H9 (cell line): ENCODE data around the gene SH3RF3. TPM values are rescaled to one million over a fixed set of nuclear protein-coding genes. Genes with fewer than 3 reads are reported as not detected.

ENCODE experiments used
- DNase-seq: peaks from one replicate; pipeline ENCODE4 v3.0.0-alpha.2; 2017
- H2AFZ ChIP-seq: one replicate; pipeline ENCODE4 v1.6.1; 2013; ENCODE audit warnings: mild to moderate bottlenecking, low read length, control low read depth, moderate library complexity
- H2AK5ac ChIP-seq: 2 replicates; pipeline ENCODE4 v1.6.1; 2013; ENCODE audit warnings: low read length, control low read depth, mixed read lengths; ENCODE audit not compliant: insufficient read length
- H2BK120ac ChIP-seq: one replicate; pipeline ENCODE4 v1.6.1; 2013; ENCODE audit warnings: low read depth, mild to moderate bottlenecking, low read length, control low read depth, inconsistent platforms; ENCODE audit not compliant: poor library complexity, severe bottlenecking
- H2BK12ac ChIP-seq: 2 replicates; pipeline ENCODE4 v1.6.1; 2013; ENCODE audit warnings: low read length, control low read depth, mixed read lengths, low read depth; ENCODE audit not compliant: insufficient read length
- H2BK15ac ChIP-seq: 2 replicates; pipeline ENCODE4 v1.6.1; 2013; ENCODE audit warnings: low read depth, low read length, control low read depth
- H2BK20ac ChIP-seq: one replicate; pipeline ENCODE4 v1.6.1; 2013; ENCODE audit warnings: low read depth, mild to moderate bottlenecking, low read length, control low read depth, inconsistent platforms; ENCODE audit not compliant: poor library complexity, severe bottlenecking
- H2BK5ac ChIP-seq: 2 replicates; pipeline ENCODE4 v1.6.1; 2013; ENCODE audit warnings: low read length, control low read depth, mixed read lengths; ENCODE audit not compliant: insufficient read length
- H3K14ac ChIP-seq: 2 replicates; pipeline ENCODE4 v1.6.1; 2013; ENCODE audit warnings: low read length, control low read depth; ENCODE audit not compliant: insufficient read depth
- H3K18ac ChIP-seq: 2 replicates; pipeline ENCODE4 v1.6.1; 2013; ENCODE audit warnings: low read depth, mild to moderate bottlenecking, mixed read lengths, low read length, control low read depth; ENCODE audit not compliant: insufficient read length
- H3K23ac ChIP-seq: 2 replicates; pipeline ENCODE4 v1.6.1; 2013; ENCODE audit warnings: low read length, control low read depth, mixed read lengths, low read depth; ENCODE audit not compliant: insufficient read length
- H3K23me2 ChIP-seq: 2 replicates; pipeline ENCODE4 v1.6.1; 2013; ENCODE audit warnings: low read depth, mild to moderate bottlenecking, mixed read lengths, low read length, control low read depth; ENCODE audit not compliant: insufficient read length, poor library complexity, severe bottlenecking
- H3K27ac ChIP-seq: 2 replicates; pipeline ENCODE4 v1.5.1; 2013; ENCODE audit warnings: low read length, control low read depth, mixed read lengths, low read depth; ENCODE audit not compliant: insufficient read length
- H3K27me3 ChIP-seq: 2 replicates; pipeline ENCODE4 v1.6.1; 2013; ENCODE audit warnings: low read length, control low read depth, inconsistent platforms; ENCODE audit not compliant: insufficient read depth
- H3K4ac ChIP-seq: 2 replicates; pipeline ENCODE4 v1.6.1; 2013; ENCODE audit warnings: low read depth, mild to moderate bottlenecking, control low read depth, inconsistent platforms, low read length, moderate library complexity
- H3K4me1 ChIP-seq: 2 replicates; pipeline ENCODE4 v1.6.1; 2013; ENCODE audit warnings: low read length, control low read depth, inconsistent platforms; ENCODE audit not compliant: insufficient read depth
- H3K4me2 ChIP-seq: 2 replicates; pipeline ENCODE4 v1.6.1; 2013; ENCODE audit warnings: low read length, control low read depth, mixed read lengths; ENCODE audit not compliant: insufficient read length, insufficient read depth
- H3K56ac ChIP-seq: 2 replicates; pipeline ENCODE4 v1.6.1; 2013; ENCODE audit warnings: low read depth, mild to moderate bottlenecking, mixed read lengths, low read length, control low read depth; ENCODE audit not compliant: insufficient read length
- H3K79me1 ChIP-seq: 2 replicates; pipeline ENCODE4 v1.6.1; 2013; ENCODE audit warnings: low read depth, mild to moderate bottlenecking, moderate library complexity, low read length, control low read depth, inconsistent platforms; ENCODE audit not compliant: insufficient read depth, poor library complexity, severe bottlenecking
- H3K79me2 ChIP-seq: 2 replicates; pipeline ENCODE4 v1.6.1; 2013; ENCODE audit warnings: low read length, control low read depth, inconsistent platforms; ENCODE audit not compliant: insufficient read depth
- H3K9ac ChIP-seq: 2 replicates; pipeline ENCODE4 v1.6.1; 2013; ENCODE audit warnings: low read length, control low read depth, mixed read lengths; ENCODE audit not compliant: insufficient read length; ENCODE audit errors: extremely low read depth
- H3K9me3 ChIP-seq: one replicate; pipeline ENCODE4 v1.6.1; 2013; ENCODE audit warnings: low read depth, low read length, inconsistent platforms; ENCODE audit not compliant: control insufficient read depth
- H3T11ph ChIP-seq: one replicate; pipeline ENCODE4 v1.6.1; 2013; ENCODE audit warnings: mild to moderate bottlenecking, low read length, control low read depth, inconsistent platforms
- H4K20me1 ChIP-seq: one replicate; pipeline ENCODE4 v1.6.1; 2013; ENCODE audit not compliant: control insufficient read depth, insufficient read length, insufficient read depth
- H4K5ac ChIP-seq: 2 replicates; pipeline ENCODE4 v1.6.1; 2013; ENCODE audit warnings: low read depth, mild to moderate bottlenecking, mixed read lengths, low read length, control low read depth; ENCODE audit not compliant: insufficient read length
- H4K8ac ChIP-seq: replicated peaks from 2 replicates; pipeline ENCODE4 v1.6.1; 2013; ENCODE audit warnings: low read length, control low read depth, mixed read lengths, low read depth; ENCODE audit not compliant: insufficient read length
- H4K91ac ChIP-seq: 2 replicates; pipeline ENCODE4 v1.6.1; 2013; ENCODE audit warnings: low read depth, mild to moderate bottlenecking, moderate library complexity, mixed read lengths, low read length, control low read depth; ENCODE audit not compliant: insufficient read length
- H3K27ac Mint-ChIP-seq, 3 experiments: 2 replicates in 2 of 3; 3 replicates in 1 of 3; pipeline ENCODE4 v1.8.0; 2020 to 2021; ENCODE audit warnings: mixed read lengths in 3 of 3, mild to moderate bottlenecking in 1 of 3, moderate library complexity in 1 of 3
- H3K27me3 Mint-ChIP-seq: 2 replicates; pipeline ENCODE4 v1.8.0; 2021; ENCODE audit warnings: low read depth, mild to moderate bottlenecking, moderate library complexity, mixed read lengths
- H3K36me3 Mint-ChIP-seq, 3 experiments: 2 replicates in 2 of 3; 3 replicates in 1 of 3; pipeline ENCODE4 v1.8.0; 2020 to 2021; ENCODE audit warnings: low read depth in 3 of 3, mixed read lengths in 3 of 3; ENCODE audit not compliant: insufficient read depth in 1 of 3
- H3K4me1 Mint-ChIP-seq, 2 experiments: 2 replicates each; pipeline ENCODE4 v1.8.0; 2020; ENCODE audit warnings: mixed read lengths in 2 of 2
- H3K4me3 Mint-ChIP-seq, 2 experiments: 2 replicates in 1 of 2; 3 replicates in 1 of 2; pipeline ENCODE4 v1.8.0; 2020 to 2021; ENCODE audit warnings: mild to moderate bottlenecking in 2 of 2, mixed read lengths in 2 of 2, moderate library complexity in 1 of 2
- H3K9me3 Mint-ChIP-seq, 2 experiments: 2 replicates in 1 of 2; 3 replicates in 1 of 2; pipeline ENCODE4 v1.8.0; 2020; ENCODE audit warnings: mild to moderate bottlenecking in 2 of 2, mixed read lengths in 2 of 2, moderate library complexity in 1 of 2
- WGBS: extraction: QIAGEN DNeasy Blood & Tissue Kit; methylation state at CpG from one replicate; pipeline ENCODE4 v1.1.7; 2013; ENCODE audit warnings: missing lambda C conversion rate, low lambda C conversion rate, mixed read lengths; ENCODE audit not compliant: insufficient read length; ENCODE audit errors: extremely low coverage; 5-methylcytosine and 5-hydroxymethylcytosine counted together
- total RNA-seq: library from RNA; stranded (reverse); gene quantifications from 2 replicates; pipeline ENCODE4 v1.2.1, GENCODE V29; 2021
- TF ChIP-seq, protein P1 (sequence below): fragments of 200-600 bp; sonication (generic); conservative IDR thresholded peaks from 3 replicates; pipeline ENCODE4 v1.8.0; 2021; ENCODE audit warnings: antibody characterized with exemption, mild to moderate bottlenecking

Gene SH3RF3
- total RNA-seq, 1 experiment from 2014 or later: 0.46 TPM

DNA sequence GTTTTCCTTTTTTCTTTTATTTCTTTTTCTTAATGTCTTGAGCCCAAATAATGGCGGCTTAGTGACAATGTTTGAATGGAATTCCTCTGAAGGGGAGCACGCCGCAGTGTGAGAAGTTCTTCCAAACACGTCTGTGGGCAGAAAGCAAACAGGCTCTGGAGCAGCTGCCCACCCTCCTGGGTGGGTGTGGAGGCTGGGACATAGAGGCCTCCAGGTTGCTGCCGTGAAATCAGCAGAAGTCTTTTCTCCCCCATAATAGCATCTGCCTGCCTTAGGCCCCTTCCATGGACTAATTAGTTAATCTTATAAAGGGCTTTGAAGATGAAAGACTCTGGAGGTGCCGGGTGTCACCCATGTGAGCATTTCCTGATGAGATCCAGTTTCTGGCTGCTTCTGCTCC is 213.9 kb downstream of the SH3RF3 start:
- Histone ChIP-seq H4K91ac (no peak overlapping the region), H3K23ac (no peak overlapping the region), H2AK5ac (no peak overlapping the region), H2BK5ac (no peak overlapping the region), H3K27ac (no peak overlapping the region), H3K4me2 (no peak overlapping the region), H2AFZ (no peak overlapping the region), H2BK12ac (no peak overlapping the region), H3K56ac (no peak overlapping the region), H3K79me2 (no peaks in the 10 kb centered on the region), H3K9ac (no peak overlapping the region), H3K23me2 (no peaks in the 10 kb centered on the region), H3K79me1 (no peaks in the 10 kb centered on the region), H3K18ac (no peak overlapping the region), H3K27me3 (no peaks in the 10 kb centered on the region), H3K9me3 (no peaks in the 10 kb centered on the region), H3K4me1 (no peaks in the 10 kb centered on the region), H3K4ac (no peak overlapping the region), H4K8ac (no peak overlapping the region), H3K14ac (no peak overlapping the region), H4K5ac (no peak overlapping the region), H3T11ph (no peak overlapping the region), H2BK15ac (no peak overlapping the region), H2BK120ac (no peak overlapping the region), H4K20me1 (no peaks in the 10 kb centered on the region), H2BK20ac (no peak overlapping the region)
- DNase-seq: no peak
- Mint-ChIP-seq H3K27me3 (no peaks in the 10 kb centered on the region; the same call in none of the 2 replicates), H3K4me3 (no peak overlapping the region), H3K9me3 (peaks cover 5 to 15% of the 10 kb centered on the region in 2 experiments; a peak in 4 of 5 replicates), H3K27ac (no peak overlapping the region), H3K4me1 (peaks cover 0 to 5% of the 10 kb centered on the region in 2 experiments; a peak in 2 of 4 replicates), H3K36me3 (peaks cover 0 to 12% (median 0%) of the 10 kb centered on the region in 3 experiments; a peak in 3 of 7 replicates)
- TF ChIP-seq, protein P1, sequence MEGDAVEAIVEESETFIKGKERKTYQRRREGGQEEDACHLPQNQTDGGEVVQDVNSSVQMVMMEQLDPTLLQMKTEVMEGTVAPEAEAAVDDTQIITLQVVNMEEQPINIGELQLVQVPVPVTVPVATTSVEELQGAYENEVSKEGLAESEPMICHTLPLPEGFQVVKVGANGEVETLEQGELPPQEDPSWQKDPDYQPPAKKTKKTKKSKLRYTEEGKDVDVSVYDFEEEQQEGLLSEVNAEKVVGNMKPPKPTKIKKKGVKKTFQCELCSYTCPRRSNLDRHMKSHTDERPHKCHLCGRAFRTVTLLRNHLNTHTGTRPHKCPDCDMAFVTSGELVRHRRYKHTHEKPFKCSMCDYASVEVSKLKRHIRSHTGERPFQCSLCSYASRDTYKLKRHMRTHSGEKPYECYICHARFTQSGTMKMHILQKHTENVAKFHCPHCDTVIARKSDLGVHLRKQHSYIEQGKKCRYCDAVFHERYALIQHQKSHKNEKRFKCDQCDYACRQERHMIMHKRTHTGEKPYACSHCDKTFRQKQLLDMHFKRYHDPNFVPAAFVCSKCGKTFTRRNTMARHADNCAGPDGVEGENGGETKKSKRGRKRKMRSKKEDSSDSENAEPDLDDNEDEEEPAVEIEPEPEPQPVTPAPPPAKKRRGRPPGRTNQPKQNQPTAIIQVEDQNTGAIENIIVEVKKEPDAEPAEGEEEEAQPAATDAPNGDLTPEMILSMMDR: no peak
- WGBS: no CpG with 5 or more reads among the region's 6 CpGs
